ENCODE results near the gene GAS5. TPM values are rescaled to one million over a fixed set of nuclear protein-coding genes. Genes with fewer than 3 reads are reported as not detected.
A peak's percentile ranks its signal among the peaks of the same experiment; 100 is the strongest.

Gene GAS5
- total RNA-seq, 1 donor from 2014 or later, result 275 TPM

- no peak for DNase-seq (ENCODE audit: low read depth)
Observed at GRCh38 chr1:173832748-173833147, 35.0 kb downstream of the GAS5 start.

- DNase-seq (ENCODE audit: low read depth), result no peak
Observed at GRCh38 chr1:173827611-173828010, 40.2 kb downstream of the GAS5 start.

- DNase-seq (ENCODE audit: low read depth), result peak; percentile 99
Observed at GRCh38 chr1:173824315-173825081, 43.3 kb downstream of the GAS5 start, which contains the start of the genes CENPL and DARS2. Gene CENPL (minus strand): TSS chr1:173824883. CDS start chr1:173811299, 13,584 bp downstream. Gene DARS2 (plus strand): TSS chr1:173824673. CDS start chr1:173825230, 557 bp downstream.

- no peak for DNase-seq (ENCODE audit: low read depth)
Observed at GRCh38 chr1:173823781-173824314, 43.9 kb downstream of the GAS5 start.

- no peak for DNase-seq (ENCODE audit: low read depth)
Observed at GRCh38 chr1:173821680-173822079, 46.1 kb downstream of the GAS5 start.

- no peak for DNase-seq (ENCODE audit: low read depth)
Observed at GRCh38 chr1:173818459-173818858, 49.3 kb downstream of the GAS5 start.

Other genes with a start within 250 kb of the GAS5 start
- gene TEX50, start 232.7 kb downstream of the GAS5 start, total RNA-seq, result not detected in 2 replicates
- gene ANKRD45, start 198.1 kb downstream of the GAS5 start, total RNA-seq, result 0.13 TPM in 1 of 2 replicates, not detected in the other
- 30.4 and 47.8 TPM in 2 replicates for gene KLHL20, start 153.0 kb downstream of the GAS5 start, total RNA-seq
- 12.4 and 14.9 TPM in 2 replicates for gene DARS2, start 43.3 kb downstream of the GAS5 start, total RNA-seq
- gene CENPL, start 43.1 kb downstream of the GAS5 start, total RNA-seq, result 7.9 and 10.9 TPM in 2 replicates
- 10.9 and 11.7 TPM in 2 replicates for gene ZBTB37, start 391 bp upstream of the GAS5 start, total RNA-seq
- not detected in 2 replicates for gene SERPINC1, start 49.3 kb upstream of the GAS5 start, total RNA-seq
- gene RC3H1, start 154.4 kb upstream of the GAS5 start, total RNA-seq, result 19.7 and 25.6 TPM in 2 replicates

Measured in myocyte (in vitro differentiated cells).